Parathyroid adenoma (tissue), 2 donors: ENCODE measurements around the gene C11orf52.

ENCODE experiments used
- H2AFZ ChIP-seq: fragments of 300-600 bp; sonication (generic); one replicate; pipeline ENCODE4 v1.7.0; 2017; ENCODE audit warnings: antibody characterized with exemption, mild to moderate bottlenecking
- H3K27ac ChIP-seq: fragments of 300-600 bp; sonication (generic); one replicate; pipeline ENCODE4 v1.7.0; 2017
- H3K27me3 ChIP-seq: fragments of 300-600 bp; sonication (generic); one replicate; pipeline ENCODE4 v1.7.0; 2017; ENCODE audit warnings: low read length; ENCODE audit not compliant: control insufficient read depth, insufficient read depth
- H3K36me3 ChIP-seq: fragments of 300-600 bp; sonication (generic); one replicate; pipeline ENCODE4 v1.7.0; 2017; ENCODE audit warnings: low read length; ENCODE audit not compliant: control insufficient read depth, insufficient read depth
- H3K4me1 ChIP-seq: fragments of 300-600 bp; sonication (generic); one replicate; pipeline ENCODE4 v1.7.0; 2017; ENCODE audit warnings: control low read depth
- H3K4me2 ChIP-seq: fragments of 300-600 bp; sonication (generic); one replicate; pipeline ENCODE4 v1.7.0; 2017; ENCODE audit warnings: low read length
- H3K4me3 ChIP-seq: fragments of 300-600 bp; sonication (generic); one replicate; pipeline ENCODE4 v1.7.0; 2017; ENCODE audit warnings: low read depth, low read length
- H3K79me2 ChIP-seq: fragments of 300-600 bp; sonication (generic); one replicate; pipeline ENCODE4 v1.7.0; 2017; ENCODE audit warnings: control low read depth
- H3K9ac ChIP-seq: fragments of 300-600 bp; sonication (generic); one replicate; pipeline ENCODE4 v1.7.0; 2017; ENCODE audit warnings: mild to moderate bottlenecking
- H3K9me3 ChIP-seq: fragments of 300-600 bp; sonication (generic); one replicate; pipeline ENCODE4 v1.7.0; 2017; ENCODE audit warnings: low read length; ENCODE audit not compliant: control insufficient read depth
- TF ChIP-seq, protein P1 (sequence below): fragments of 300-600 bp; sonication (generic); IDR thresholded peaks from one replicate; pipeline ENCODE4 v1.7.0; 2017; ENCODE audit warnings: antibody characterized with exemption, mild to moderate bottlenecking
- donor health status: primary hyperparathyroidism.

The C11orf52 gene

DNA sequence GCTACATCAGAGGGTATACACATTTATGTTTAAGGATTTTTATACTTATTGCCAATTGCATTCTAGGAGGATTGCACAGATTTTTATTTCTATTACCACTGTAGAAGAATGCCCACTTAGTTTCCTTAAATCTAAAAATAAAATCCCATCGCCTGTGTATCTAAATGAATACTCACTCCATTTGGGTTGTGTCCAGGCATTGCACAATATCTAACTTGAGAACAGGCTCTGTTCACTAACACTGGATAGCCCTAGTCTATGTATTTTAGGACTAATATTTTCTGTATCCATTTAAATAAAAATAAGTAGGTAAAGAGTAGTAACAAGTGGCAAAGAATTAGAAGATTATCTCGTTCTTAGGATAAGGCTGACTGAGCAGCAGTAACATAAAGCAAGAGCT is 4.1 kb downstream of the C11orf52 start:
- no peaks in the 10 kb centered on the region for H3K4me1 ChIP-seq

DNA sequence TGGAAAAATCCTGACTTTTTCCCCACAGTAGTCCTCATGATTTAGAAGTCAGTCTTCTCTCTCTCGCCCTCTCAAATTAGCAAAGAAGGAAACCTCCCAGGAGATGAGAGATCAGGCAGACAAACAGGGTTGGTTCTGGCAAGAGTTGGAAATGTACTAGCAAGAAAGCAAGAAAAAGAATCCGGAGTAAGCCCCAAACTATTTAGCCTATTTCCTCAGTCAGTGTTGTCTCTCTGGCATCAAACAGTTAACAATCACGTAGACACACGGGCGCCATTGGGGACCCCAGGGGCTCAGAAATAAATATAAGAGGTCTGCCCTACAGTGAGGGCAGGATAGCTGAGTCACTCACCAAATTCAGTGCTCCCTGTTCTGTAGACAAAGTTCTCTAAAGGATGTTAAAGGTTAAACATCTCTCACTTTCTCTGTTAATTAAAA is 4.7 kb downstream of the C11orf52 start:
- TF ChIP-seq, protein P1, sequence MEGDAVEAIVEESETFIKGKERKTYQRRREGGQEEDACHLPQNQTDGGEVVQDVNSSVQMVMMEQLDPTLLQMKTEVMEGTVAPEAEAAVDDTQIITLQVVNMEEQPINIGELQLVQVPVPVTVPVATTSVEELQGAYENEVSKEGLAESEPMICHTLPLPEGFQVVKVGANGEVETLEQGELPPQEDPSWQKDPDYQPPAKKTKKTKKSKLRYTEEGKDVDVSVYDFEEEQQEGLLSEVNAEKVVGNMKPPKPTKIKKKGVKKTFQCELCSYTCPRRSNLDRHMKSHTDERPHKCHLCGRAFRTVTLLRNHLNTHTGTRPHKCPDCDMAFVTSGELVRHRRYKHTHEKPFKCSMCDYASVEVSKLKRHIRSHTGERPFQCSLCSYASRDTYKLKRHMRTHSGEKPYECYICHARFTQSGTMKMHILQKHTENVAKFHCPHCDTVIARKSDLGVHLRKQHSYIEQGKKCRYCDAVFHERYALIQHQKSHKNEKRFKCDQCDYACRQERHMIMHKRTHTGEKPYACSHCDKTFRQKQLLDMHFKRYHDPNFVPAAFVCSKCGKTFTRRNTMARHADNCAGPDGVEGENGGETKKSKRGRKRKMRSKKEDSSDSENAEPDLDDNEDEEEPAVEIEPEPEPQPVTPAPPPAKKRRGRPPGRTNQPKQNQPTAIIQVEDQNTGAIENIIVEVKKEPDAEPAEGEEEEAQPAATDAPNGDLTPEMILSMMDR: no peak
- Histone ChIP-seq H3K4me1 (no peaks in the 10 kb centered on the region), H3K9me3 (no peaks in the 10 kb centered on the region), H3K27ac (peak overlapping the region; percentile 47), H3K4me2 (no peak overlapping the region), H3K79me2 (no peaks in the 10 kb centered on the region), H3K36me3 (no peaks in the 10 kb centered on the region), H3K9ac (no peak overlapping the region), H2AFZ (no peak overlapping the region), H3K4me3 (no peak overlapping the region), H3K27me3 (no peaks in the 10 kb centered on the region)

More for the DNA sequence above, 4.1 kb downstream of the C11orf52 start:
- no peaks in the 10 kb centered on the region for H3K9me3 ChIP-seq
- H3K9ac ChIP-seq: no peak overlapping the region
- H3K36me3 ChIP-seq: no peaks in the 10 kb centered on the region
- TF ChIP-seq, protein P1: no peak
- H3K27ac ChIP-seq: peak overlapping the region; percentile 47
- H3K27me3 ChIP-seq: no peaks in the 10 kb centered on the region
- no peak overlapping the region for H2AFZ ChIP-seq
- no peaks in the 10 kb centered on the region for H3K79me2 ChIP-seq
- no peak overlapping the region for H3K4me3 ChIP-seq
- H3K4me2 ChIP-seq: peak overlapping the region; percentile 8

DNA sequence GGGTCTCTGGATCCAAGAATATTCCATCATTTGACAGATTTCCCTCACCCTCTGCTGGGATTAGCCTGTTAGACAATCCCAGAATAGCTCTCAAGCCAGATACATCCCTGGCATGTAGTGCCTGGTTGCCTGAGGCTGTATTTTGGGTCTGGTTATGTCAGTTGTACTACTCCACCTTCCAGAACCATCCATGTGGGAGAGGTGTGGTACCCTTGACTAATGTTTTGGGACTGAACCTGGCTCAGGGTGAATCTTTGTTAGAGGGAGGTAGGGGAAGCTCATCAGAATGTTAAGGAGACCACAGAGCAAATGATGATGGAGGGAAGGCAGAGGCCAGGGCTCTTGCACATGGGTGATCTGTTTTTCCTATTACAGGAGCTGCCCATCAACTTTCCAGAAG is 5.2 kb downstream of the C11orf52 start:
- TF ChIP-seq, protein P1: no peak
- Histone ChIP-seq H3K36me3 (no peaks in the 10 kb centered on the region), H3K79me2 (no peaks in the 10 kb centered on the region), H3K4me3 (no peak overlapping the region), H3K9ac (no peak overlapping the region), H3K4me1 (no peaks in the 10 kb centered on the region), H2AFZ (no peak overlapping the region), H3K9me3 (no peaks in the 10 kb centered on the region), H3K27ac (peak overlapping the region; percentile 47), H3K27me3 (no peaks in the 10 kb centered on the region), H3K4me2 (no peak overlapping the region)

DNA sequence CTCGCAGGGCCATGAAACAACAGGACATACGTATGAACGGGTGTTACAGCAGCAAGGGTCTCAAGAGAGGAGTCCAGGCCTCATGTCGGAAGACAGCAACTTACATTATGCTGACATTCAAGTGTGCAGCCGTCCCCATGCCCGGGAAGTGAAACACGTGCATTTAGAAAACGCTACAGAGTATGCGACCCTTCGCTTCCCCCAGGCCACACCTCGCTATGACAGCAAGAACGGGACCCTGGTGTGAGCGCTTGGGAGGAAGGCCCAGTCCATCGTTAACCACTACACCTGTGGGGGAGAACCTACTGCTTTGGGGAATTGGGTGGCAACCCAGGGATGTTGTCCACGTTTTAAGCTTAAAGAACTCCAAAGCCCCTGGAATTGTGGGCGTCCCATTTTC is 7.2 kb downstream of the C11orf52 start:
- H3K27ac ChIP-seq: peak overlapping the region; percentile 83
- H3K27me3 ChIP-seq: no peaks in the 10 kb centered on the region
- TF ChIP-seq, protein P1: no peak
- H3K36me3 ChIP-seq: no peaks in the 10 kb centered on the region
- H3K4me3 ChIP-seq: no peak overlapping the region
- H3K79me2 ChIP-seq: no peaks in the 10 kb centered on the region
- no peaks in the 10 kb centered on the region for H3K4me1 ChIP-seq
- H2AFZ ChIP-seq: no peak overlapping the region
- H3K9ac ChIP-seq: no peak overlapping the region
- H3K4me2 ChIP-seq: no peak overlapping the region
- H3K9me3 ChIP-seq: no peaks in the 10 kb centered on the region
